Measurements from ENCODE around the gene PHIP.

PHIP gene

GRCh38 chr6:79077715-79078074, 359 bp downstream of the PHIP start:
- TF ChIP-seq CTCF (conservative IDR thresholded peaks at IDR 0.05): no peak
- TF ChIP-seq ZFX (IDR thresholded peaks at IDR 0.05): no peak
- peak overlapping the region; percentile 90 for H3K27ac ChIP-seq

DNA sequence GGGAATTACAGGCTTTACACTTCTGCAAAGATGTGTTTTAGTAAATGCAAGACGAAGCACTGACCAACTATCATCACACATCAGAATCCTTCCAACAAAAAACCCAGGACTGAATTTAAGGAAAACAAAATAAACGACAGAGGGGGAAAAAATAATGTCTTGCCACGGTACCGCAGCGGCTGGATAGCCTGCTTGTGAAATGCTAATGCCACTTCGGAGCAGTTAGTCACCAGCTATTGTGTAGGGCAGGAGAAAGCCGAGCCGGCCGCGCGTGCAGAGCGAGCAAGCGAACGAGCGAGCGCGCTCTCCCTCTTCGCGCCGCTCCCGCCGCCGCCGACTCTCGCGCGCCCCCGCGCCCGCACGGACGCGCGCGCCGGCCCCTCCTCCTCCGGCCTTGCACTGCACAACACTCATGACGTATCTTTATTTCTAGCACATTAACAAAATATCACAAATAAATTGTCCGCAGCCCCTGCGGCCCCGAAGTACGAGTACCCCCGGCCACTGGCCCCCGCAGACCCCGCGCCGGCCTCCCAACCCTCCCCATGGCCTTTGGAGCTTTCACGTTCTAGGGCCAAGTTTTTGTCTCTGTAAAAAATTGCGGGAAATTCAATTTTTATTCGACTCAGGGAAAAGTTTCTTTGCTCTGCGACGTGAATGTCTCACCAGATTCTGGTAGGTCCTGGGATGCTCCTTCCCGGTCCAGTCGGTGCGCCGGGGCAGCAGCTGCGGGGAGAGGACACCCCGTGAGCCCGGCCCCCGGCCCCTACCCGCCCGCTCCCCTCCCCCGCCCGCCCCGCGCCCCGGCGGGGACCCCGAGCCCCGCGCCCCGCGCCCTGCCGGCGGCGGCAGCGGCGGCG, 1.0 kb downstream of the PHIP start:
- H3K27ac ChIP-seq: peak overlapping the region; percentile 90
- TF ChIP-seq CTCF (conservative IDR thresholded peaks at IDR 0.05) (no peak), ZFX (IDR thresholded peaks at IDR 0.05) (no peak)

GRCh38 chr6:79076160-79076559, 1.9 kb downstream of the PHIP start:
- no peak overlapping the region for H3K27ac ChIP-seq

GRCh38 chr6:79073888-79074287, 4.2 kb downstream of the PHIP start:
- TF ChIP-seq ZFX (IDR thresholded peaks at IDR 0.05): no peak
- TF ChIP-seq CTCF (conservative IDR thresholded peaks at IDR 0.05): no peak
- H3K27ac ChIP-seq: no peak overlapping the region

More at GRCh38 chr6:79076160-79076559, 1.9 kb downstream of the PHIP start:
- TF ChIP-seq CTCF (conservative IDR thresholded peaks at IDR 0.05) (no peak), ZFX (IDR thresholded peaks at IDR 0.05) (no peak)

DNA sequence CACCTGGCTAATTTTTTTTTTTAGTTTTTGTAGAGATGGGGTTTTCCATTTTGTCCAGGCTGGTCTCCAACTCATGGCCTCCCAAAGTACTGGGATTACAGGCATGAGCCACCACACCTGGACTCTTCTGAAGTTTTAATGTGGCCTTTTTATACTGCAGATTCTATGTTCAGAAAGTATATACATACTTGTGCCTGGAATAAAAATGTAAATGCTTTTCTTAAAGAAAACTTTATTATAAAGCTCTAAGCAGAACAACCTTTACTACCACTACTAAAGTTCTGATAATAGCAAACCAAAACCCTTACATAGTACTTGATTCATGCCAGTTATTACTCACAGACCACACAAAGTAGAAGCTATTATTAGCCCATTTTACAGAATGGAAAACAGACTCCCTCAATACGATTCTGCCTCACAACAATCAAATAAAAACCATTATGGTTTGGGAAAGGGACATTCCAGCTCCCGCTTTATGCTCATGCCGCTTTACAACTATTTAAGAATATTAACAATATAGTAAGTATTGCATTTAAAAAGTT, 5.3 kb downstream of the PHIP start:
- H3K27ac ChIP-seq: no peak overlapping the region
- TF ChIP-seq CTCF (conservative IDR thresholded peaks at IDR 0.05) (no peak), ZFX (IDR thresholded peaks at IDR 0.05) (no peak)

DNA sequence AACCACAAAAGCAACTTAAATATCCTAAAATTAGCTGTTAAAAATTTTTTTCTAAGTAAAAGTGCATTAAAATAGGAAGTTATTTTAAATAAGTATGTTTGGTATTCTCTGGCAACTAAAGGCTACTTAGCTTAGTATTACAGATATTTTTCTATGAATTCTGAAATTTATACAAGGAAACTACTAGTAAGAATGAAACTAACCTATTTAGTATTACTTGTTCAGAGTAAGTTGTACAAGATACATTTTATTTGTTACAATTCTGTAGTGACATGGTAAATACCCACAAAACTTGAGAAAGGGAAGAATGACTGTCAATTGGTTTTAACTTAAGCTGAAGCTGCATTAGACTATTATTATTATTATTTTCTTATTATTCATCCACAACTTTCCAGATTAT, 6.5 kb downstream of the PHIP start:
- TF ChIP-seq CTCF (conservative IDR thresholded peaks at IDR 0.05) (no peak), ZFX (IDR thresholded peaks at IDR 0.05) (no peak)
- no peak overlapping the region for H3K27ac ChIP-seq

GRCh38 chr6:79070206-79070825, 7.7 kb downstream of the PHIP start:
- TF ChIP-seq ZFX (IDR thresholded peaks at IDR 0.05): no peak

More at GRCh38 chr6:79070206-79070825, 7.7 kb downstream of the PHIP start:
- H3K27ac ChIP-seq: no peak overlapping the region

Data from C4-2B (cell line).